Gastroesophageal sphincter (tissue), 4 donors: ENCODE results near the gene KIF2A. TPM values are rescaled to one million over a fixed set of nuclear protein-coding genes. Genes with fewer than 3 reads are reported as not detected.

ENCODE experiments used
- ATAC-seq: fragments of 150-250 bp; one replicate; pipeline ENCODE4 v1.9.1; 2016; ENCODE audit warnings: mild to moderate bottlenecking, moderate library complexity
- H3K27ac ChIP-seq, 4 donors: fragments of 200-600 bp; sonication (generic) in 3 of 4; 1 replicate in 3 of 4; 2 replicates in 1 of 4; pipeline ENCODE4 v1.5.1; 2016 to 2019
- H3K27me3 ChIP-seq: fragments of 200-600 bp; sonication (generic); one replicate; pipeline ENCODE4 v1.5.1; 2019
- H3K36me3 ChIP-seq, 2 donors: fragments of 200-600 bp; sonication (generic); one replicate each; pipeline ENCODE4 v1.5.1; 2019; ENCODE audit warnings: control low read depth in 1 of 2
- H3K4me1 ChIP-seq, 3 donors: fragments of 200-600 bp; sonication (generic); 1 replicate in 2 of 3; 2 replicates in 1 of 3; pipeline ENCODE4 v1.5.1; 2016 to 2019; ENCODE audit warnings: control low read depth in 2 of 3
- H3K4me3 ChIP-seq, 2 donors: fragments of 200-600 bp; sonication (generic); one replicate each; pipeline ENCODE4 v1.5.1; 2019; ENCODE audit warnings: mild to moderate bottlenecking in 1 of 2, moderate library complexity in 1 of 2
- H3K9me3 ChIP-seq, 3 donors: fragments of 200-600 bp; sonication (generic); one replicate each; pipeline ENCODE4 v1.5.1; 2017 to 2019; ENCODE audit warnings: control low read depth in 2 of 3
- CTCF ChIP-seq, 4 experiments: fragments of 200-600 bp in 2 of 4; fragments of 450-650 bp in 2 of 4; sonication (generic) in 1 of 4; IDR thresholded peaks; one replicate each; pipeline ENCODE4 v1.5.1; 2017 to 2019; ENCODE audit warnings: antibody characterized with exemption in 4 of 4, mild to moderate bottlenecking in 2 of 4, moderate library complexity in 2 of 4
- EP300 ChIP-seq: sonication (generic); formaldehyde crosslinking; IDR thresholded peaks from one replicate; pipeline ENCODE4 v1.6.1; 2017; ENCODE audit warnings: antibody characterized with exemption, mild to moderate bottlenecking
- POLR2A ChIP-seq, 2 donors: fragments of 450-650 bp; IDR thresholded peaks; one replicate each; pipeline ENCODE4 v1.6.1; 2017; ENCODE audit warnings: antibody characterized with exemption in 2 of 2, mild to moderate bottlenecking in 2 of 2, moderate library complexity in 1 of 2
- POLR2AphosphoS5 ChIP-seq: sonication (generic); formaldehyde crosslinking; IDR thresholded peaks from one replicate; pipeline ENCODE4 v1.6.1; 2017; ENCODE audit warnings: antibody characterized with exemption
- WGBS, 2 donors: methylation state at CpG; one replicate each; pipeline ENCODE4 v1.1.5; 2018; ENCODE audit warnings: low coverage in 1 of 2; 5-methylcytosine and 5-hydroxymethylcytosine counted together
- total RNA-seq, 4 donors: library from RNA; depleted of rRNA; stranded (reverse); fragments of >200 nt; gene quantifications; one replicate each; pipeline ENCODE4 v1.1.0, GENCODE V29; 2016

KIF2A gene
- total RNA-seq, 4 donors from 2014 or later: 27.1 to 50.6 (median 33.6) TPM

- ATAC-seq: no peak
- 89 to 90% methylated on average over 4 of the region's 4 CpGs for WGBS, 2 donors
- Histone ChIP-seq H3K27ac (no peak overlapping the region), H3K27me3 (no peaks in the 10 kb centered on the region), H3K4me3 (no peak overlapping the region), H3K36me3 (no peaks in the 10 kb centered on the region), H3K4me1 (peaks cover 0 to 20% (median 5%) of the 10 kb centered on the region in 3 donors), H3K9me3 (no peaks in the 10 kb centered on the region)
- TF ChIP-seq EP300: no peak
- no peak for TF ChIP-seq POLR2AphosphoS5
- TF ChIP-seq POLR2A (IDR thresholded peaks at IDR 0.05): no peak
- TF ChIP-seq CTCF (IDR thresholded peaks at IDR 0.05): no peak
These were observed 112.6 kb downstream of the KIF2A start for GRCh38 chr5:62418462-62419076.

GRCh38 chr5:62419609-62420008 is 113.6 kb downstream of the KIF2A start:
- 100% methylated on average over 3 of the region's 3 CpGs; no CpG with 5 or more reads in 1 of the 2 donors for WGBS, 2 donors
- Histone ChIP-seq H3K4me1 (peaks cover 0 to 10% (median 0%) of the 10 kb centered on the region in 3 donors), H3K27ac (no peak overlapping the region), H3K4me3 (no peak overlapping the region), H3K27me3 (no peaks in the 10 kb centered on the region), H3K9me3 (no peaks in the 10 kb centered on the region), H3K36me3 (no peaks in the 10 kb centered on the region)
- TF ChIP-seq POLR2A (IDR thresholded peaks at IDR 0.05) (no peak), EP300 (no peak), POLR2AphosphoS5 (no peak), CTCF (IDR thresholded peaks at IDR 0.05) (no peak)
- no peak for ATAC-seq

- H3K27ac ChIP-seq: no peak overlapping the region
- no peaks in the 10 kb centered on the region for H3K27me3 ChIP-seq
- no peak for ATAC-seq
- no peaks in the 10 kb centered on the region for H3K9me3 ChIP-seq
- WGBS, 2 donors: 64 to 91% methylated on average over 1 of the region's 1 CpG
- H3K36me3 ChIP-seq: no peaks in the 10 kb centered on the region
- H3K4me3 ChIP-seq: no peak overlapping the region
- TF ChIP-seq CTCF (IDR thresholded peaks at IDR 0.05) (no peak), POLR2A (IDR thresholded peaks at IDR 0.05) (no peak), POLR2AphosphoS5 (no peak), EP300 (no peak)
- H3K4me1 ChIP-seq: peaks cover 0 to 5% (median 0%) of the 10 kb centered on the region in 3 donors
These were observed 115.4 kb downstream of the KIF2A start for GRCh38 chr5:62421414-62421813.

GRCh38 chr5:62424763-62425162 is 118.8 kb downstream of the KIF2A start:
- H3K27me3 ChIP-seq: no peaks in the 10 kb centered on the region
- ATAC-seq: no peak
- H3K36me3 ChIP-seq: no peaks in the 10 kb centered on the region
- H3K4me3 ChIP-seq: no peak overlapping the region
- 100% methylated on average over 1 of the region's 1 CpG for WGBS, 2 donors
- peaks cover 0 to 5% (median 0%) of the 10 kb centered on the region in 3 donors for H3K4me1 ChIP-seq
- H3K27ac ChIP-seq: no peak overlapping the region
- no peaks in the 10 kb centered on the region for H3K9me3 ChIP-seq
- TF ChIP-seq CTCF (IDR thresholded peaks at IDR 0.05): no peak
- TF ChIP-seq POLR2A (IDR thresholded peaks at IDR 0.05): no peak
- no peak for TF ChIP-seq EP300
- TF ChIP-seq POLR2AphosphoS5: no peak
